ENCODE measurements around the gene CTSF. TPM values are rescaled to one million over a fixed set of nuclear protein-coding genes. Genes with fewer than 3 reads are reported as not detected.

Gene CTSF
- polyA plus RNA-seq, 3 donors from 2014 or later = 24.2 to 56.7 (median 48.8) TPM

- Mint-ChIP-seq H3K9me3 (no peaks in the 10 kb centered on the region), H3K27me3 (ENCODE audit: low read depth in 3 of 3) (peaks cover 0 to 11% (median 0%) of the 10 kb centered on the region in 3 donors), H3K4me1 (peaks cover 0 to 4% of the 10 kb centered on the region in 2 donors), H3K27ac (no peak overlapping the region), H3K4me3 (no peak overlapping the region), H3K36me3 (peaks cover 0 to 4% (median 0%) of the 10 kb centered on the region in 3 donors)
- no peak for DNase-seq
These were observed 8.3 kb downstream of the CTSF start for GRCh38 chr11:66559866-66560676.

- Mint-ChIP-seq H3K4me1 (peaks cover 0 to 4% of the 10 kb centered on the region in 2 donors), H3K4me3 (peak overlapping the region in 1 of 5 donors; percentile 29), H3K27ac (no peak overlapping the region), H3K27me3 (ENCODE audit: low read depth in 3 of 3) (peaks cover 0 to 11% (median 0%) of the 10 kb centered on the region in 3 donors), H3K36me3 (peaks cover 0 to 4% (median 0%) of the 10 kb centered on the region in 3 donors), H3K9me3 (no peaks in the 10 kb centered on the region)
- peak in 1 of 3 donors; percentile 14 for DNase-seq
These were observed 9.1 kb downstream of the CTSF start for GRCh38 chr11:66559142-66559865.

- no peak overlapping the region for H3K27ac Mint-ChIP-seq
- H3K9me3 Mint-ChIP-seq = no peaks in the 10 kb centered on the region
- peaks cover 0 to 4% (median 0%) of the 10 kb centered on the region in 3 donors for H3K36me3 Mint-ChIP-seq
- no peak for DNase-seq
- H3K4me3 Mint-ChIP-seq = no peak overlapping the region
- H3K27me3 Mint-ChIP-seq (ENCODE audit: low read depth in 3 of 3) = peaks cover 0 to 11% (median 0%) of the 10 kb centered on the region in 3 donors
- H3K4me1 Mint-ChIP-seq = peaks cover 0 to 4% of the 10 kb centered on the region in 2 donors
These were observed 10.6 kb downstream of the CTSF start for GRCh38 chr11:66557733-66558326.

- H3K36me3 Mint-ChIP-seq = peaks cover 0 to 4% (median 0%) of the 10 kb centered on the region in 3 donors
- H3K27me3 Mint-ChIP-seq (ENCODE audit: low read depth in 3 of 3) = peaks cover 0 to 11% (median 0%) of the 10 kb centered on the region in 3 donors
- H3K9me3 Mint-ChIP-seq = no peaks in the 10 kb centered on the region
- H3K4me1 Mint-ChIP-seq = peaks cover 0 to 4% of the 10 kb centered on the region in 2 donors
- DNase-seq = no peak
- no peak overlapping the region for H3K27ac Mint-ChIP-seq
- no peak overlapping the region for H3K4me3 Mint-ChIP-seq
These were observed 12.3 kb downstream of the CTSF start for GRCh38 chr11:66556086-66556485.

GRCh38 chr11:66555416-66555815, 13.0 kb downstream of the CTSF start:
- H3K4me1 Mint-ChIP-seq = peaks cover 0 to 4% of the 10 kb centered on the region in 2 donors
- no peaks in the 10 kb centered on the region for H3K9me3 Mint-ChIP-seq
- no peak overlapping the region for H3K4me3 Mint-ChIP-seq
- H3K27ac Mint-ChIP-seq = no peak overlapping the region
- no peak for DNase-seq
- peaks cover 0 to 4% (median 0%) of the 10 kb centered on the region in 3 donors for H3K36me3 Mint-ChIP-seq
- H3K27me3 Mint-ChIP-seq (ENCODE audit: low read depth in 3 of 3) = peaks cover 0 to 9% (median 0%) of the 10 kb centered on the region in 3 donors

- no peak for DNase-seq
- no peak overlapping the region for H3K4me3 Mint-ChIP-seq
- H3K4me1 Mint-ChIP-seq = peaks cover 0 to 4% of the 10 kb centered on the region in 2 donors
- no peaks in the 10 kb centered on the region for H3K9me3 Mint-ChIP-seq
- H3K27ac Mint-ChIP-seq = no peak overlapping the region
- H3K27me3 Mint-ChIP-seq (ENCODE audit: low read depth in 3 of 3) = peaks cover 0 to 9% (median 0%) of the 10 kb centered on the region in 3 donors
- H3K36me3 Mint-ChIP-seq = peaks cover 0 to 4% (median 0%) of the 10 kb centered on the region in 3 donors
These were observed 13.8 kb downstream of the CTSF start for GRCh38 chr11:66554602-66555001.

GRCh38 chr11:66550887-66551286, 17.5 kb downstream of the CTSF start:
- Mint-ChIP-seq H3K9me3 (no peaks in the 10 kb centered on the region), H3K4me3 (no peak overlapping the region), H3K27ac (no peak overlapping the region), H3K4me1 (peaks cover 6 to 9% of the 10 kb centered on the region in 2 donors), H3K27me3 (ENCODE audit: low read depth in 3 of 3) (peaks cover 0 to 3% (median under 1%) of the 10 kb centered on the region in 3 donors), H3K36me3 (no peaks in the 10 kb centered on the region)
- DNase-seq = no peak

GRCh38 chr11:66549696-66550095, 18.7 kb downstream of the CTSF start:
- H3K27me3 Mint-ChIP-seq (ENCODE audit: low read depth in 3 of 3) = peaks cover 0 to 3% (median 1%) of the 10 kb centered on the region in 3 donors
- no peak overlapping the region for H3K27ac Mint-ChIP-seq
- no peak for DNase-seq
- no peak overlapping the region for H3K4me3 Mint-ChIP-seq
- no peaks in the 10 kb centered on the region for H3K36me3 Mint-ChIP-seq
- H3K9me3 Mint-ChIP-seq = no peaks in the 10 kb centered on the region
- H3K4me1 Mint-ChIP-seq = peaks cover 14 to 15% of the 10 kb centered on the region in 2 donors

GRCh38 chr11:66548774-66549630, 19.4 kb downstream of the CTSF start:
- no peaks in the 10 kb centered on the region for H3K9me3 Mint-ChIP-seq
- peak overlapping the region in 2 of 6 donors; percentile 10 to 20 for H3K27ac Mint-ChIP-seq
- no peaks in the 10 kb centered on the region for H3K36me3 Mint-ChIP-seq
- peak overlapping the region in 3 of 5 donors; percentile 21 to 53 (median 39) for H3K4me3 Mint-ChIP-seq
- peaks cover 0 to 4% (median 3%) of the 10 kb centered on the region in 3 donors for H3K27me3 Mint-ChIP-seq (ENCODE audit: low read depth in 3 of 3)
- no peak for DNase-seq
- H3K4me1 Mint-ChIP-seq = peaks cover 20 to 21% of the 10 kb centered on the region in 2 donors

- Mint-ChIP-seq H3K27me3 (ENCODE audit: low read depth in 3 of 3) (peaks cover 0 to 5% (median 3%) of the 10 kb centered on the region in 3 donors), H3K9me3 (no peaks in the 10 kb centered on the region), H3K4me3 (peak overlapping the region in 2 of 5 donors; percentile 33 to 42), H3K36me3 (peaks cover 0 to 3% (median 0%) of the 10 kb centered on the region in 3 donors), H3K4me1 (peaks cover 30% of the 10 kb centered on the region in 2 donors), H3K27ac (no peak overlapping the region)
- no peak for DNase-seq
These were observed 20.4 kb downstream of the CTSF start for GRCh38 chr11:66548041-66548440.

- peak overlapping the region in 1 of 5 donors; percentile 33 for H3K4me3 Mint-ChIP-seq
These were observed 20.8 kb downstream of the CTSF start for GRCh38 chr11:66547662-66548009.

GRCh38 chr11:66546966-66547661, 21.3 kb downstream of the CTSF start:
- DNase-seq = no peak
- Mint-ChIP-seq H3K4me1 (peaks cover 38 to 40% of the 10 kb centered on the region in 2 donors), H3K27ac (peak overlapping the region; percentile 6 to 90 (median 74)), H3K27me3 (ENCODE audit: low read depth in 3 of 3) (peaks cover 0 to 6% (median 5%) of the 10 kb centered on the region in 3 donors), H3K36me3 (peaks cover 2 to 6% (median 4%) of the 10 kb centered on the region in 3 donors), H3K4me3 (peak overlapping the region; percentile 86 to 92 (median 88)), H3K9me3 (no peaks in the 10 kb centered on the region)

More at GRCh38 chr11:66547662-66548009, 20.8 kb downstream of the CTSF start:
- peaks cover 0 to 5% (median 3%) of the 10 kb centered on the region in 3 donors for H3K27me3 Mint-ChIP-seq (ENCODE audit: low read depth in 3 of 3)
- DNase-seq = no peak
- peaks cover 33 to 34% of the 10 kb centered on the region in 2 donors for H3K4me1 Mint-ChIP-seq
- no peaks in the 10 kb centered on the region for H3K9me3 Mint-ChIP-seq
- H3K36me3 Mint-ChIP-seq = peaks cover 0 to 3% (median under 1%) of the 10 kb centered on the region in 3 donors
- no peak overlapping the region for H3K27ac Mint-ChIP-seq
